Measurements from ENCODE around the gene ADAMTSL1.

DNA sequence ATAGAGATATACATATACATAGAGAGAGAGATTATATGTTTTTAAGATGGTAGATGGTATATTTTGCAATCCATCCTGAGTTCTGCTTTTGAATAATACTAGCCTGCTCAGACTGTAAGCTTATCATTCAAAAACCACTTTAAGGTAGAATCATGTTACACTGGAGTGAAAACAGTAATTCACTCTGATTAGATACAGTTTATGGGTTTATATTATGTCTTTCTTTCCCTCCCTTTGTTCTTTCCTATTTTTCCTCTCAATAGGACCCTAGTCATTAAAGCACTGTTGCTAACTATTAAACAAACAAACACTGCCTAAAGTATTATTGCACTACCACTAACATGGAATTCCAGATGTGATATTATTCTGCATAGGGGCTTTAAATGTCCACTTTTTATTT lies 202.0 kb downstream of the ADAMTSL1 start:
- TF ChIP-seq POLR2A (IDR thresholded peaks at IDR 0.05): no peak
- no peak for TF ChIP-seq CTCF (IDR thresholded peaks at IDR 0.05)
